Measurements from ENCODE around the gene ITGBL1.

The ITGBL1 gene

DNA sequence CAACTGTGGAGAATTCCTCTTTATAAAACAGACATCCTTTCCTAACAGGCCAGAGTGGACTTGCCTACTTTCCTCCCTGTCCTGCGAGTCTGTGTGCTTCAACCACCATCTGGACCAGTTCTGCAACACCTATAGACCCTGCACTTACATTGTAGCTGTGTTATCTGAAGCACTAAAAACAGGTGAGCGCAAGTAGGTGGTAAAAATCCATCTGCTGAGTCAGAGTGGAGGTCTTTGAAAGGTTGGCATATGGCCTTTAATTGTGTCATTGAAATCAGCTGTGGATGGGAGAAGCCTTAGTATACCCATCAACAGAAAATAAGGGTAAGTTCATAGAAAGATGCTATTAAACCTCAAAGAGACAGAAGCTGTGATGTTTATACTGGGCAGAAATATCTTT, 28.6 kb upstream of the ITGBL1 start:
- no peaks in the 10 kb centered on the region for H3K27me3 ChIP-seq (ENCODE audit: control insufficient read depth, insufficient read depth, low read length)
- H3K9me3 ChIP-seq (ENCODE audit: control insufficient read depth, insufficient read depth, low read depth, low read length) = no peaks in the 10 kb centered on the region
- H3K36me3 ChIP-seq (ENCODE audit: control insufficient read depth, insufficient read depth, low read length) = no peaks in the 10 kb centered on the region
- no peak overlapping the region for H3K27ac ChIP-seq (ENCODE audit: low read depth, low read length)
- H3K9ac ChIP-seq (ENCODE audit: low read length) = no peak overlapping the region
- H3K4me3 ChIP-seq (ENCODE audit: low read depth, low read length) = no peak overlapping the region
- no peaks in the 10 kb centered on the region for H3K4me1 ChIP-seq (ENCODE audit: control insufficient read depth, insufficient read depth, low read length)

DNA sequence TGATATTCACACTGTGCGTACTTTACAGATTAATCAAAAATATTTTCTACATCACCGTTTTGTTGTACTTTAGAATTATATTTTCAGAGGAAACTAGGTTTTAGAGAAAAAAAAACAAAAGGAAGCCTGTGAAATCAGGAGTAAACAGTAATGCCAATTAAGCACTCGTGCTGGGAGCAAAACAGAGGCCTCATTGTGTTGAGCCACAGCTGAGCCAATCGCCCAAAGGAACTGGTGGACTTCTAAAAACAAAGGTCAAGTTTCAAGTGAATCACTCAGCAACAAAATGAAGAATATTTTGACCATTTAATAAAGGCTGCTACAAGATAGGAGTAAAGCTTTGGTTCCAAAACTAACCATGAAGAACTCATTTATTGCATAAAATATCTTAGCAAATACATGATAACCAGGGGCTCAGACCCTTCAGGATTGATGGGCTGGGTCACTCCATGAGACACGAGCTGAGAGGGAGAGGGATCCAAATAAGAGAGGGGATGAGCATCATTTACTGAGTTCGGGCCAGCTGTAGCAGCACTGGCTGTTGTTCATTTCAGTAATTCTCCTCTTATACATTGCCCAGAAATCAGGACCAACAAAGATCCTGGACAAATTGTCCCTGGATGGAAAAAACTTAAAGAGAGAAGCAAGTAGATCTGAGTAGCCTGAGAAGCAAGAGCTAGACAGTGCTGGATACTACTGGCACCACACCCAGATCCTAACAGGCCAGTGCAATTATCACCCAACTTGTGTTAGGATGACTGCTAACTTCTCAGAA, 27.9 kb upstream of the ITGBL1 start:
- Histone ChIP-seq H3K4me1 (ENCODE audit: control insufficient read depth, insufficient read depth, low read length) (no peaks in the 10 kb centered on the region), H3K36me3 (ENCODE audit: control insufficient read depth, insufficient read depth, low read length) (no peaks in the 10 kb centered on the region), H3K27ac (ENCODE audit: low read depth, low read length) (no peak overlapping the region), H3K4me3 (ENCODE audit: low read depth, low read length) (no peak overlapping the region), H3K27me3 (ENCODE audit: control insufficient read depth, insufficient read depth, low read length) (no peaks in the 10 kb centered on the region), H3K9me3 (ENCODE audit: control insufficient read depth, insufficient read depth, low read depth, low read length) (no peaks in the 10 kb centered on the region), H3K9ac (ENCODE audit: low read length) (no peak overlapping the region)

DNA sequence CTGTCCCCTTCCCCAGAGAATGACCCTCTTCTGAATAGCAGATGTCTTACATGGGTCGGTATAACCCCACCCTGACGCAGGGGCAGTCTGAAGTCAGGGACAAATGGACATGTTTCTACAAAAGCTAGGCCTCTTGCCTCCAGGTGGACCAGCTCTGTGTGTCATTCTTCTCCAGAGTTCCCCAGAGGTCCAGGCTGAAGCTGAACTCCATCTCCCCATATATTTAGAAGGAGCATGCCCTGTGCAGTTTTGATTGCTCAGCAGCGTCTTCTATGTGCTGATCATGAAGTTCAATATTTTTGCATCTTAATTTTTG, 27.4 kb upstream of the ITGBL1 start:
- no peak overlapping the region for H3K9ac ChIP-seq (ENCODE audit: low read length)
- no peaks in the 10 kb centered on the region for H3K36me3 ChIP-seq (ENCODE audit: control insufficient read depth, insufficient read depth, low read length)
- H3K27ac ChIP-seq (ENCODE audit: low read depth, low read length) = no peak overlapping the region
- no peak overlapping the region for H3K4me3 ChIP-seq (ENCODE audit: low read depth, low read length)
- H3K27me3 ChIP-seq (ENCODE audit: control insufficient read depth, insufficient read depth, low read length) = no peaks in the 10 kb centered on the region
- no peaks in the 10 kb centered on the region for H3K9me3 ChIP-seq (ENCODE audit: control insufficient read depth, insufficient read depth, low read depth, low read length)
- no peaks in the 10 kb centered on the region for H3K4me1 ChIP-seq (ENCODE audit: control insufficient read depth, insufficient read depth, low read length)

DNA sequence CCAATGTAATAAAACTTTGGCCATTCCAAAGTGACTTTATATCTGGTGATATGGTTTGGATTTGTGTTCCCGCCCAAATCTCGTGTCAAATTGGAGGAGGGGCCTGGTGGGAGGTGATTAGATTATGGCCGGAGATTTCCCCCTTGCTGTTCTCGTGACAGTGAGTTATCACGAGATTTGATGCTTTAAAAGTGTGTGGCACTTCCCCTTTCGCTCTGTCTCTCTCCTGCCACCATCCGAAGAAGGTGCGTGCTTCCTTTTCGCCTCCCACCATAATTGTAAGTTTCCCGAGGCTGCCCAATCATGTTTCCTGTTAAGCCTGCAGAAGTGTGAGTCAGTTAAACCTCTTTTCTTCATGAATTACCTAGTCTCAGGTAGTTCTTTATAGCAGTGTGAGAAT, 26.9 kb upstream of the ITGBL1 start:
- H3K4me3 ChIP-seq (ENCODE audit: low read depth, low read length) = no peak overlapping the region
- H3K27ac ChIP-seq (ENCODE audit: low read depth, low read length) = no peak overlapping the region
- no peak overlapping the region for H3K9ac ChIP-seq (ENCODE audit: low read length)
- H3K9me3 ChIP-seq (ENCODE audit: control insufficient read depth, insufficient read depth, low read depth, low read length) = no peaks in the 10 kb centered on the region
- no peaks in the 10 kb centered on the region for H3K36me3 ChIP-seq (ENCODE audit: control insufficient read depth, insufficient read depth, low read length)
- no peaks in the 10 kb centered on the region for H3K27me3 ChIP-seq (ENCODE audit: control insufficient read depth, insufficient read depth, low read length)
- no peaks in the 10 kb centered on the region for H3K4me1 ChIP-seq (ENCODE audit: control insufficient read depth, insufficient read depth, low read length)

DNA sequence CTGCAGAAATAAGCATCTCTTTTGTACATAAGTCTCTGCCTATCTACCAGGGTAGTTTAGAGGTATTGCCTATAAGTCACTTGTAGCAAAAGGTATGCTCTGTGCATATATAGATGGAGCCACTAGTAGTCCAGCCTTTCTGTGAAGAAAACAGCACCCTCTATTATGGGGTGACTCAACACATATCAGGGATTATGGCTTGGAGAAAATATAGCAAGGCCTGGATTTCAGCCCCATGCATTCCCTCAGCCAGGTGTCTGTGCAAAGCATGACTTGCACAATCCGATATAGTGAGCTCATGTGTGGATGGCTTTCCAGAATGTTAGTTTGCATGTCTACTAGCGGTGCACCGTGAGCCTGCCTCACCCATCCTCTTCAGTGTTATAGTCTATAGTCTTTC, 22.7 kb upstream of the ITGBL1 start:
- Histone ChIP-seq H3K9ac (ENCODE audit: low read length) (no peak overlapping the region), H3K27me3 (ENCODE audit: control insufficient read depth, insufficient read depth, low read length) (no peaks in the 10 kb centered on the region), H3K4me1 (ENCODE audit: control insufficient read depth, insufficient read depth, low read length) (no peaks in the 10 kb centered on the region), H3K4me3 (ENCODE audit: low read depth, low read length) (no peak overlapping the region), H3K36me3 (ENCODE audit: control insufficient read depth, insufficient read depth, low read length) (no peaks in the 10 kb centered on the region), H3K9me3 (ENCODE audit: control insufficient read depth, insufficient read depth, low read depth, low read length) (no peaks in the 10 kb centered on the region), H3K27ac (ENCODE audit: low read depth, low read length) (no peak overlapping the region)

DNA sequence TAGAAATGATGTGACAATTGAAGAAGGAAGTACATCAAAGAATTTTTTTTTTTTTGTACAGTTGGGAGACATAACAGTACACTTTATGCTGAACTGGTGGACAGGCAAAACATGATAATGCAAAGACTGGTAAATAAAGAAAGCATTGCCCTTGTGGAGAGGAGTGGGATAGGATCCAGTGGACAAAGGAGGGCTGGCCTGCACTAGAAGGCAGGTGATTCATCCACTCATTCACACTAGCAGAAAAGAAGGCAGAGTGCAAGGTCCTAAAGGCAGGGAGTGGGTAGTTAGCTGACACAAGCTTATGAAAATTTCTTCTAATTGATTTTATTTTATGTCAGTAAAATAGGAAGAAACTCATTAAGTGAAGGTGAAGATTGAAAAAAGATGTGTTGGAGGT, 18.6 kb upstream of the ITGBL1 start:
- no peaks in the 10 kb centered on the region for H3K9me3 ChIP-seq (ENCODE audit: control insufficient read depth, insufficient read depth, low read depth, low read length)
- H3K4me1 ChIP-seq (ENCODE audit: control insufficient read depth, insufficient read depth, low read length) = no peaks in the 10 kb centered on the region
- no peak overlapping the region for H3K9ac ChIP-seq (ENCODE audit: low read length)
- H3K27me3 ChIP-seq (ENCODE audit: control insufficient read depth, insufficient read depth, low read length) = no peaks in the 10 kb centered on the region
- no peak overlapping the region for H3K27ac ChIP-seq (ENCODE audit: low read depth, low read length)
- no peaks in the 10 kb centered on the region for H3K36me3 ChIP-seq (ENCODE audit: control insufficient read depth, insufficient read depth, low read length)
- H3K4me3 ChIP-seq (ENCODE audit: low read depth, low read length) = no peak overlapping the region

DNA sequence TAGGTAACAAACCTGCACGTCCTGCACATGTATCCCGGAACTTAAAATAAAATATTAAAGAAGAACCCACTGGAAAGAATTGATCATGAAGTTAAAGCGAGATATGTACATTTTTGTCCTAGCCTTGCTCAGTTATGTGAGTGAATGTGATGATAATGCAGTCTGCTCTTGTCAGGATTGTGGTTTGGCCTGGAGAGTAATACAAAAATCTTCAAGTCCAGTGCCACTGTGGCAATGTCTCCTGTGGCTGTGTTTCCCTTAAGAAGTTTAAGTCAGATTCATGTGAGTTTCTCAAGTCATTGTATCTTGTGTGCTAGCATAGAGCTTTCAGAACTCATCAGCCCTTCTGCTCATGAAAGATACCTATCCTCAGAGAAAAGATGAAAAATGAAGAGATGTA, 18.0 kb upstream of the ITGBL1 start:
- Histone ChIP-seq H3K9me3 (ENCODE audit: control insufficient read depth, insufficient read depth, low read depth, low read length) (no peaks in the 10 kb centered on the region), H3K4me3 (ENCODE audit: low read depth, low read length) (no peak overlapping the region), H3K36me3 (ENCODE audit: control insufficient read depth, insufficient read depth, low read length) (no peaks in the 10 kb centered on the region), H3K27me3 (ENCODE audit: control insufficient read depth, insufficient read depth, low read length) (no peaks in the 10 kb centered on the region), H3K9ac (ENCODE audit: low read length) (no peak overlapping the region), H3K27ac (ENCODE audit: low read depth, low read length) (no peak overlapping the region), H3K4me1 (ENCODE audit: control insufficient read depth, insufficient read depth, low read length) (no peaks in the 10 kb centered on the region)

DNA sequence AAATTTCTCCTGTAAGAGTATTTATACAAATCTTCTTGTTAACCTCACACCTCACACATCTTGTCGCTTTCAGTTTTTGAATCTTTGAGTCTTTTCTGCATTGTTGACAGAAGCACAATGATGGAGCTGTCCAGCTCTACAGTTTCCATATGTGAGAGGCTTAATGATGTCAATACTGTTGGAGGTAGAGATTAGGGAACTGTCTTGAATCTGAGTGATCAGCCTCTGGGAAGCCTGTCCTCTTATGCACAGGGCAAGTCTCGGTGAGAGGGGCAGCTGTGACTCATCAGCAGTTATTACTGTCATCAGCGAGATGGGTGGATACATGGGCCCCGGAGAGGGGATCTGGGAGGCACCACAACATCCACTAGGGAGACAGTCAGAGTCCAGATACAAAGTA, 4.6 kb upstream of the ITGBL1 start:
- no peak overlapping the region for H3K27ac ChIP-seq (ENCODE audit: low read depth, low read length)
- H3K9ac ChIP-seq (ENCODE audit: low read length) = no peak overlapping the region
- H3K36me3 ChIP-seq (ENCODE audit: control insufficient read depth, insufficient read depth, low read length) = no peaks in the 10 kb centered on the region
- no peaks in the 10 kb centered on the region for H3K4me1 ChIP-seq (ENCODE audit: control insufficient read depth, insufficient read depth, low read length)
- H3K4me3 ChIP-seq (ENCODE audit: low read depth, low read length) = no peak overlapping the region
- H3K27me3 ChIP-seq (ENCODE audit: control insufficient read depth, insufficient read depth, low read length) = no peaks in the 10 kb centered on the region
- no peaks in the 10 kb centered on the region for H3K9me3 ChIP-seq (ENCODE audit: control insufficient read depth, insufficient read depth, low read depth, low read length)

DNA sequence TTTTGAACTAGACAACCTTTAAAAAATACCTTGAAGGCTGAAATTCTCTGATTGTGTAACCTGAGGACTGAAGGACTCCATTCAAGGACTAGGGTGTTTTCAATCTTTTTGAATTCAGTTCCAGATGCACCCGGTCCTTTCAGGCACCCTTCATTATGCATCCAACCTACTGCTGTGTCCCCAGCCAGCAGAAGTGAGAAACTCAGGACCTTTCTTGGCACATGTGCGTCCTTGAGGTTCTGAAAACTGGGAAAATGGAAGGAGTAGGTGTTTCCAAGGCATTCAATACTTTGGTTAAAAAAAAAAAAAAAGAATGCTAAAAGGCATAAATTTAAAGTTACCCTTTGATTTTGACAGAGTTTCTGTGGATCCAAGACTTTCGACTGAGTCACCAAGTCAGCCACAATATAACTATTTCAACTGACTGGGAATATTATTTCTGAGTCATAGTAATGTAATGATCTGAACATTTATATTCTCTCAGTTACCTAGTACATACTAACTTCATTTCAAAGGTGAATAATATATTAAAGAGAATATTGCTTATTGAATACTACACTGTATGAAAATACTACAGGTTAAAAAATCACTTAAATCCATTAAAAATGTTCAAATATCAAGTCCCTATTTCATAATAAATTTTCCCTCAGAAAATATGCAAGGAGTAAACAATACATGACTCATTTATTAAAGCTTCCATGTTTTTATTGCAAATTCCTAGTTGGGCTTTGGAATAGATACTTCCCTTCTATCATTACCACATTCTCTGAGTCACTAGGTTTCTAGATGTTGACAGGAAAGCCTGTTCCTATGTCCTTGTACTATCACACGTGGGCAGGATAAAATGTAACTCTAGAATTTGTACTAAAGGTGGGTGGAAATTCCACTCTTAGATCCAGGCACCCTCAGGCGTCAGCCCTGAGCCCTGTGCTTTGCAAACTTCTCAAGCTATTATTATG, 2.4 kb upstream of the ITGBL1 start:
- Histone ChIP-seq H3K4me3 (ENCODE audit: low read depth, low read length) (no peak overlapping the region), H3K9ac (ENCODE audit: low read length) (no peak overlapping the region), H3K36me3 (ENCODE audit: control insufficient read depth, insufficient read depth, low read length) (no peaks in the 10 kb centered on the region), H3K9me3 (ENCODE audit: control insufficient read depth, insufficient read depth, low read depth, low read length) (no peaks in the 10 kb centered on the region), H3K27me3 (ENCODE audit: control insufficient read depth, insufficient read depth, low read length) (peaks cover 3% of the 10 kb centered on the region; the same call in 1 of the 2 replicates), H3K4me1 (ENCODE audit: control insufficient read depth, insufficient read depth, low read length) (no peaks in the 10 kb centered on the region), H3K27ac (ENCODE audit: low read depth, low read length) (no peak overlapping the region)

DNA sequence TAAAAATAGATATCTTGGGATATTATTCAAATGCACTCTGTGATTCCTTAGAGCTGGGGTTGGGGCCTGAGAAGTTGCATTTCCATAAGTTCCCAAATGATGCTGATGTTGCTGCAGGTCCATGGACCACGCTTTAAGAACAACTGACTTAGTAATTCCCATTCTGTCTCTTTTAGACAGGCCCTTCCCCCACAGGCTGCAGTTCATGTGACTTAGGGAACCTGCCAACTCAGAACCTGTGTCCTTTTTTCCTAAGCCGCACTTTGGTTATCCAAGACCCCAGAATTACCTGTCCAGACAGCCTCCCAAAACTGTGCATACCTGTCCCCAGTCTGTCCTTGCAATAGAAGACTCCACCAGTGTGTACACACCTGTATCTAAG, 1.7 kb upstream of the ITGBL1 start:
- no peak overlapping the region for H3K4me3 ChIP-seq (ENCODE audit: low read depth, low read length)
- no peaks in the 10 kb centered on the region for H3K36me3 ChIP-seq (ENCODE audit: control insufficient read depth, insufficient read depth, low read length)
- peaks cover 3% of the 10 kb centered on the region; the same call in 1 of the 2 replicates for H3K27me3 ChIP-seq (ENCODE audit: control insufficient read depth, insufficient read depth, low read length)
- H3K27ac ChIP-seq (ENCODE audit: low read depth, low read length) = no peak overlapping the region
- no peaks in the 10 kb centered on the region for H3K4me1 ChIP-seq (ENCODE audit: control insufficient read depth, insufficient read depth, low read length)
- H3K9ac ChIP-seq (ENCODE audit: low read length) = no peak overlapping the region
- no peaks in the 10 kb centered on the region for H3K9me3 ChIP-seq (ENCODE audit: control insufficient read depth, insufficient read depth, low read depth, low read length)

DNA sequence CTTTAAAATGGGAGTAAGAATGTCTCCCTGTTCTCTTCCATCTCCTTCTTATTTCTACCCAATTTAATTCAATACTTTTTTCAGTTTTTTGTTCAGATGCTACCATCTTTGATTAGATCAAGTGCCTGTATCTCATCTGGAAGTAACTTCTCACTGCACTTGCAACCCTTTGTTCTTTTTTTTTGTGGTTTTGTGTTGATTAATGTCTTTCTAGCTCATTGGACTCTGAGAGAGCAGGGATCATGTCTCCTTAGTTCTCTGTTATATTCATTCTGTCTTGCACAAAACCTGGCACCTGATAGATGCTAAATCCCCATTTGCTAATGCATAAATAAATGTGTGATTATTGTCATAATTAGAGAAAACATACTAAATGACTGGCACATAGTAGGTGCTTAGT, 834 bp upstream of the ITGBL1 start:
- H3K9me3 ChIP-seq (ENCODE audit: control insufficient read depth, insufficient read depth, low read depth, low read length) = no peaks in the 10 kb centered on the region
- no peaks in the 10 kb centered on the region for H3K36me3 ChIP-seq (ENCODE audit: control insufficient read depth, insufficient read depth, low read length)
- H3K4me1 ChIP-seq (ENCODE audit: control insufficient read depth, insufficient read depth, low read length) = no peaks in the 10 kb centered on the region
- H3K9ac ChIP-seq (ENCODE audit: low read length) = no peak overlapping the region
- H3K27ac ChIP-seq (ENCODE audit: low read depth, low read length) = no peak overlapping the region
- no peak overlapping the region for H3K4me3 ChIP-seq (ENCODE audit: low read depth, low read length)
- H3K27me3 ChIP-seq (ENCODE audit: control insufficient read depth, insufficient read depth, low read length) = peaks cover 3% of the 10 kb centered on the region; the same call in 1 of the 2 replicates
